ENCODE measurements around the gene ADGRA1.

ADGRA1 gene

DNA sequence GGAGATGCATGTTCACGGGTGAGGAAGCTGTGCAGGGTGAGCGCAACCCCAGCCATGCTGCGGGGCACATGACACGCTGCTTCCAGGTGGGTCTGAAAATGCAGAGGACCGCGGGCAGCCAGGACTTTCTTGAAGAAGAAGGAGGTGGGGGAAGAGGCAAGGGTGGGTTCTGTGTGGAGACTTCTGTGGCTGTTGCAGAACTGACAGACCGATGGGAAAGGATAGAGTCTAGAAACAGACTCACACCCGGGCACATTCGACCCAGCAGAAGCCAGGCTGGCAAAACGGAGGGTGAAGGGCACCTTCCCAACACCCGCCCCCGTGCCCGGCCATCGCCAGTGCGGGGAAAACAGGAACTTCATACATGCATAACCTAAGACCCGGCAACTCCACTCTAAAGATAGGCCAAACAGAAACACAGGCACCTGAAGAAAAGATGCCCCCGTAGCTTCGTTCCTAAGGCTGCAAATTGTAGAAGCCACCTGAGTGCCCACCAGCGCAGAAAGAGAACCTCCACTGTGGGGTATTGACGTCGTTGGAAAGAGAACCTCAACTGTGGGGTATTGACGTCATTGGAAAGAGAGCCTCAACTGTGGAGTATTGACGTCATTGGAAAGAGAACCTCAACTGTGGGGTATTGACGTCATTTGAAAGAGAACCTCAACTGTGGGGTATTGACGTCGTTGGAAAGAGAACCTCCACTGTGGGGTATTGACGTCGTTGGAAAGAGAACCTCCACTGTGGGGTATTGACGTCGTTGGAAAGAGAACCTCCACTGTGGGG lies 67.5 kb downstream of the ADGRA1 start:
- no peak for DNase-seq

DNA sequence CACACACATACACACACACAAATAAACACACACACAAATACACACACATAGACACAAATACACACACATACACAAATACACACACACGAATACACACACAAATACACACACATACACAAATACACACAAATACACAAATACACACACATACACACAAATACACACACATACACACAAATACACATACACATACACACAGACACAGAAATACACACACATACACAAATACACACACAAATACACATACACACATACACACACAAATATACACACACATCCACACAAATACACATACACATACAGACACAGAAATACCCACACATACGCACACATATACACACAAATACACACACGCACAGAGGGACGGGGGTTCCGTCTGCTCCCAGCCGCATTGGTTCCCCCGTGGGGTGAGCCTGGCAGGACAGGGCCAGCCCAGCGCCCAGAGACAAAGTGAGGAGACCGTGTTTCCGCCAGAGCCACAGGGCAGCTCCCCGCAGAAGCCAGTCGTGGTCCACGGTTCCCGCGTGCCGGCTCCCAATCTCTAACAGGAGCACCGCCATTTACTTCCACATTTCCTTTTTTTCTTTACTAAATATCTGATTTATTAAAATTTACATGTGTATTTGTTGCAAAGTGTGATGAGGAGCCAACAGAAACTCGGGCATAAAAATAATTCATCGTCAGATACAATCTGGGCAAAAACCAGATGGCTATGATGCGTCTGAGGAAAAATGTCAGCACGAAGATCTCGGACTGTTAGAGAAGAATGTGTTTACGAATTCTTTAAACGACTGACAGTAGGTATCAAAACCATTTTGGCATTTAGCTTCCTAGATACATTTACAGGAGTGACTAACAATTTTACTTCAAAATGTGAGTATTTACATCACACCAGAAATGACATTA lies 69.2 kb downstream of the ADGRA1 start:
- DNase-seq, result no peak

DNA sequence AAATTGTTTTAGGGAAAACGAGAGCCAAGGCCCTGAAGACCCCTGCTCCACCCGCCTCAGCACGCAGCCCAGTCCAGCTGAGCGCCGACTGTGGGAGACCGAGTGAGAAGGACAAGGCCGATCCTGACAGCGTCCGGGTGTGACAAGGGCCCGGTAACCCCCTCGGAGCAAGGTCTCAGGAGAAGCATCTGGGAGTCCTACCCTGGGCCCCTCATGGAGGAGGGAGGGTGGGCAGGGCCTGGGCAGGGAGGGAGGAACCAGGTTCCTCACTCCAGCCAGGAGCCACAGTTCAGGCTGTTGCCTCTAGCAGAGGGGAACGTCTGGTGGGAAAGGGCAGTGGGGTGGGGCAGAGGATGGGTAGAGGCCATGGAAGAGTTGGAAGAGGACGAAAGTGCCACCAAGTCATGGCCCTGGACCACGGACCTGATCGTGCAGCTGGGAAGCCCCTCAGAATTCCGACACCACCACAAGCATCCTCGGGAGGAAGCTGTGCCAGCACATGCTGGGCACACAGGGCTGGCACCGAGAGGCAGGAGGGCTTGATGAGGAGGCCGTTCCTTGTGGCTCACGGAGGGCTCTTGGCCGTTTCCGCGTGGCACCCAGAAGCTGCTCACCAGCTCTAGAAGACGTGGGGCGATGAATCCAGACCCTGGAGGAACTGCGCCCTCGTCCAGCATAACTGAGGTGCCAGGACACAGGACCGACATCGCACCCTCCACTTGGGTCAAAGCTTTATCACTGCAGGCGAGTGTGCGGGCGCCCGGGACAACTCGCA lies 70.1 kb downstream of the ADGRA1 start:
- DNase-seq, result no peak

DNA sequence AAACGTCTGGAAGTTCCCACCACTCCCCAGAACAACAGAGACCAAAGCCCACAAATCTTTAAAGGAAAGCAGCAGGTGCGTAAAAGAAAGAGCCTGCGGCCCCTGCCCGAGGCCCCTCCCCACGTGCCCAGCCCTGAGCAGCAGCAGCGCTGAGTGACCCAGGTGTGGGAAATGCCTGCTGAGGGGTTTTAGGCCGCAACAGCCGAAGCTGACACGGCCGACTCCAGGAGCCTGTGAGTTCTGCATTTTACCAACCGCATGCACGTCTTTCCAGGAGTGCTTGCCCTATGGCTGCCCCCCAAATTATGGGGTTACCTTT lies 70.7 kb downstream of the ADGRA1 start:
- DNase-seq, result no peak

DNA sequence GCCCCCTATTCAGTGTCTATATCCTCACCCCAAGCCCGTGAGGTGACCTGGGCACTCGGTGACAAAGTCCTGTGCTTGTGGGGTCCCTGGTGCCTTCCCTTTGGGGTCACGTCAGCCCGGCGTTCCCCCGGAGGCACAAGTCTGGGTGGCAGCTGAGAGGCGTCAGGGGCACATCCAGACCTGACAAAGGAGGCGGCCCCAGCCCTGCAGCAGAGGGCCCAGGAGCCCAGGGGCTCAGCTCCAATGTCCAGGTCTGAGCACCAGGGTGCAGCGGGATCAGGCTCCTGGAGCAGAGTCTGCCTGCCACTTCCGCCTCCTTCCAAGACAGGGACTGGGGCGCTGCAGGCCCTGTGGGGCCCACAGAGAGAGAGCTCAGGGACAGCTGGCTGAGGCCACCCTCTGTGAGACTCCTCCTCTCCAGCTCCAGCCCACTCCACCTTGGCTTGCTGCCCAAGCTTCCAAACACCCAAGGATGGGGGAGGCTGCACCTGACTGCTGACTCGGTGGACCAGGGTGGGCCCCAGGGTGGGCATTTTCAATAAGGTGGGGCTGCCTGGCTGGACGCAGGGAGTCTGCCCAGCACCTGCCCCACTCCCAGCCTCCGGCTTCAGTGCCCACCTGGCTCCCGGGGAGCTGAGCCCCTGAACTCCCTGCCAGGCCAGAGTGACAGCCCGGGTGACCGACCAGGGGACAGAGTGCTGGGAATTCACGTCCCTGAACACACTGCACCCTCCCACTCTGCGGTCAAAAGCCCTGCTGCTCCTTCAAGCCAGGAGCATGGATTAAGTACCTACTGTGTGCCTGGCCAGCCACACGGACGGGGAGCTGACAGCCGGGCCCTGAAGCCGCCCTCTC lies 71.3 kb downstream of the ADGRA1 start:
- no peak for DNase-seq

DNA sequence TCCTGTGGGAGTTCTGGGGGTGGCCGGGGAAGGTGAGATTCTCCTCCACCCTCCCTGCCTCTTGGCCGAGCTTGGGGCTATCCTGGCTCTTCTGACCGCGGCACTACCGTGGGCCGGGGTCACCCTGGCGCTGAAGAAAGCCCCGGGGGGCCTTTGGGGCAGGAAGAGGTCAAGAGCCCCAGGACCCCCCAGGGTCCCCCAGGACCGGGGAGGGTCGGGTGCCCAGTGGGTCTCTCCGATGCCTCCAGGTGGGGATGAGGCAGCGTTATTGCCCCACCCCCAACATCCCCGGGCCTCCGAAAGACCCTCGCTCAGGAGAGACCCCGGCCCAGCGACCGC lies 71.9 kb downstream of the ADGRA1 start:
- no peak for DNase-seq

DNA sequence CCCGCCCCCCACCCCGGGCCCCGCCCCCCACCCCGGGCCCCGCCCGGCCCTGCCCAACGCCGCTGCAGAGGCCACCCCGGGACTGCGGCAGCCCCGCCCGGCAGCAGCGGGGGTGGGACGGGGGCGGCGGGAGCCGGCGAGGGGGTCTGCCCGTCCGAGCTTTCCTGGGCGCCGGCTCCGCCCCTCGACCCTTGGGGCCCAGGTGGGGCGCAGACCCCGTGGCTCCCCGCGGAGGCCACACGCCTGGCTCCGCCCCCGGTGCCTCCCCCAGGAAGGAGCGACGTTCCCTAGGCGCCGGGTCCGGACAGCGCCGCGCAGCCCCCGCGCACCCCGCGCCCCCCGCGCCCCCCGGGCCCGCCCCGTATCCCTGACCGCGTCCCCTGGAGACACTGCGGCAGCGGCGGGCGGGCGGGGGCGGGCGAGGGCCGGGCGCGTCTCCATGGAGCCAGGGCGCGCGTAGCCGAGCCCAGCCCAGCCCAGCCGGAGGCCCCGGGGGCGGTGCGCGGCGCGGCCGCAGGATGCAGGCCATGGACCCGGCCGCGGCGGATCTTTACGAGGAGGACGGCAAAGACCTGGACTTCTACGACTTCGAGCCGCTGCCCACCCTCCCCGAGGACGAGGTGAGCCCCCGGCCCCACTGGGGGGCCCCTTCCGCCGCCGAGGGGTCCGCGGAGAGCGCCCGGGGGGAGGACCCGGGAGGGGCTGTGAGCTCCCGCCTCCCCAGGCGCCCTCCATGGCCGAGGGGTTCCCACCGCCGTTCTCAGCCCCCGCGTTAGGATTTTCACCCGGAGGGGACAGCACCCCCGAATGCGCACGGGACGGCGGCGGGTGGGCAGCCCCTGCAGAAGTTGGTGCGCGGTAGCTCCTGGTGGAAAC lies 72.5 kb downstream of the ADGRA1 start, which contains the start of gene KNDC1:
KNDC1 (plus strand) TSS at position 270 of the 876 bp plus-strand sequence; CDS start at position 519, 249 bp downstream.
- DNase-seq, result no peak

DNA sequence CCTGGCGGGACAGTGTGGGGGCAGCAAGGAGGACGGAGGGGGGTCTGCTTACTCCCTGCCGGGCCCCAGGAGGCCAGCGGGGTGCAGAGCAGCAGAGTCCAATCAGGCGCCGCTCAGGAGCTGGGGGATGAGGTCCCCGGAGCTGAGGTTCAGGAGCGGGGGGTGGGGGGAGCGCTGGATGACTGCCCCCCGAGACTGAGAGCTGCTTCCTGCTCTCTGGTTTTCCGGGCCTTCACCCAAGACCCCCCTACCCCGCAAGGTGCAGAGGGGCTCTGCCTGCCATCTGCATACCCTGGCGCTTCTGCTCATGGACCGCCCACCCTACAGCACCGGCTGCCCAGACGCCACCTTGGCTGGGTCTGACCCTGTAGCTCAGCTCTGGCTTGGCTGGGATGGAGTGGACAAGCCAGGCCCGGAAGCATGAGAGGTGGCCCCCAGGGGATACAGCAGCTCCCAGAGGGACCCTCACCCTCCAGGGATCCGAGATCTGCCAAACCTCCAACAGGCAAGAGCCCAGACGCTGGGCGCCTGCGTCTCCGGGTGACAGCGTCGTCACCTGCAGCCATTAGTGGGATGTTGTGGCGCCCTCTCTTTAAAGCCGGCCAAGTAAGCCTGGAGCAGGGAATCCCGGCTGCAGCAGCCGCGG lies 73.2 kb downstream of the ADGRA1 start:
- no peak for DNase-seq

DNA sequence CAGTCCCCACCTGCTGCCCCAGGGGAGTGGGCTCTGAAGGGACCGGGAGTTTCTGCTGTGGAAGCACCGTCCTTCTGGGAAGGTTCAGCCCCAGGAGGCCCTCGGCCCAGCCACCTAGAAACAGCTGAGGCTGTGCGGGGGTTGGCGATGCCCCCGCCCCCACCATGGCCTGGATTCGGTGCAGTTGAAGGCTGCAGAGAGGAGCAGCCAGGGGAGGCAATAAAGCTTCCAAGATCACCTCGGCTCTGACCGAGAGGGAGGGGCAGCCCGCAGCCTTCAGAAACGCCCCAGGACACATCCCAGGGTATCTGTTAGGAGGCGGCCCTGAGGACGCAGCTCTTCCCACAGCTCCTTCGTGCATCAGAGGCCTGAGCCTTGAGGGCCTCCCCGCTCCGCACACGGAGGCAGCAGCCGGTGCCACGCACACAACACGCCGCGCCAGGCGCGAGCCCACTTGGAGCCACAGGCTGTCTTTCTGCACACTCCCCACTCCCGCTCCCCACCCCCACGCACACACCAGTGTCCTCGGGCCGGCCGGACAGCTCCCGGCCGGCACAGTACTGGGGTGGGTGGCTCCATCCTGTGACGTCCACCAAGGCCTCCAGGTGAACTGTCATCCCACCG lies 73.9 kb downstream of the ADGRA1 start:
- DNase-seq, result no peak

DNA sequence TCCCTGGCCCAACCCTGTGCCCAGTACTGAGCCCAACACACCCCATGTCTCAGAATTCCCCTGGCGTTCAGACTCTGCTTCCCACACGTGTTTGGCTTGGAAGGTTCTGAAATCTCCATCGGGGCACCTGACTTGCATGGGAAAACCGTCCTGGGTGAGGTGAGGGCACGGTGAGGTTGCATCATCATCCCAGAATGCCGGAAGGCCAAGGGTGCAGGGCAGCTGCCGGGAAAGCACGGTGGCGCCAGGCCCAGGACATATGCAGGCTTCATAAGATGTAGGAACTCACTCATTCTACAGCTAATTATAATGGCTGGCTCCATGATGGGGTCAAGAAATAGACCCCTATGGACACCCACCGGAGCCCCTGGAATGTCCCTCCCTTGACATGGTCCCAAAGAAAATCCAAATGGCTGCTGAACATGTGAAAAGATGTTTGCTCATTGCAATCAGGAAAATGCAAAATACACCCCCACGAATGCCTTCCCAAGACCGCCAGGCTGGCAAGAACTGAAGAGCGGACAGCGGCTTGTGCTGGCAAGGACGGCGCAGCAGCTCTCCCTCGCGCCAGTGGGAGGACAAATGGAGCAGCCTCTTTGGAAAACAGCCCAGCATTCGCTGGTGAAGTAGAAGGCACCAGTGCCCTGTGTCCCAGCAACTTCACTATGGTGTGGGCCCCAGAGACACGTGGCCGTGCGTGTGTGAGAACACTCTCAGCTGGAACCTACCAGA lies 74.6 kb downstream of the ADGRA1 start:
- DNase-seq, result no peak

DNA sequence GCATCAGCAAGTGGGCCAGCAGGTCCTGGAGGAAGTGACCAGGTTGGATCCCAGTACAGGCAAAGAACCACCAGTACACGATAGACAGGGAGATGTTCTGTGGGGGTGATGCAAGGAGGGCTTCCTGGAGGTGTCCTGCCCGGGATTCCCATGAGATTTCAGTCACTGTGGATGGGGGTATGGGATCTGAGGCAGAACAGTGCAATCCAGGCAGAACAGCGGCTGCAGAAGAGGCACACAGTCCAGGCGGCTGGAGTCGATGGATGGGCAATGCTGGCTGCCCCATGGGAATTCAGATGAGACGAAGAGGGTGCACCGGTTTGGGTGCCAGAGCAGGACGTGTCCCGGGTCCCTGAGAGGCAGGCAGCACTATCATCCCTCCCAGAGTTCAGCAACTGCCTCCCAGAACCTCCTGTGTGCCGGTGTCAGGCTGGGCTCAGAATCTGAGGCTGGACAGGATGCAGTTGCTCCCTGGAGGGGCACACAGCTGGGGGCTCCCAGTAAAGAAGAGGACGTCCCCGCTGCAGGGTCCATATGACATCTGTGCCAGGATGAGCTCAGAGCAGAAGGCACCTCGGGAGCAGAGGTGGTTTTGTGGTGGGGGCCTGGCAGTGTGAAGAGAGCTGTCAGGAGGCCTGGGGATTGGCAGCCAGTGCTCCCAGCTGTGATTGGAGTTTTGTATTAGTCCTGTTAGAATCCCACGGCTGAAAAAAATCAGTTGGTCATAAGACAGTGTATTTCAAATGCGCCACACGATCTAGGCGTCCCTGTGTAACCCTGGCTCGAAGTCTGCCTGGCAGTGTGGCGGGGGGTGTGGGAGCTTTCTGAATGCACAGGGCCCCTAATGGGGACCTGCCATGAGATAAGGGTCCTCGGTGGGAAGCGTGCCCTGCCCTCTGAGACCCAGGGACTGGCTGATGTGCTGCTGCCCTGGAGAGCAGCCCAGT lies 75.5 kb downstream of the ADGRA1 start:
- no peak for DNase-seq

DNA sequence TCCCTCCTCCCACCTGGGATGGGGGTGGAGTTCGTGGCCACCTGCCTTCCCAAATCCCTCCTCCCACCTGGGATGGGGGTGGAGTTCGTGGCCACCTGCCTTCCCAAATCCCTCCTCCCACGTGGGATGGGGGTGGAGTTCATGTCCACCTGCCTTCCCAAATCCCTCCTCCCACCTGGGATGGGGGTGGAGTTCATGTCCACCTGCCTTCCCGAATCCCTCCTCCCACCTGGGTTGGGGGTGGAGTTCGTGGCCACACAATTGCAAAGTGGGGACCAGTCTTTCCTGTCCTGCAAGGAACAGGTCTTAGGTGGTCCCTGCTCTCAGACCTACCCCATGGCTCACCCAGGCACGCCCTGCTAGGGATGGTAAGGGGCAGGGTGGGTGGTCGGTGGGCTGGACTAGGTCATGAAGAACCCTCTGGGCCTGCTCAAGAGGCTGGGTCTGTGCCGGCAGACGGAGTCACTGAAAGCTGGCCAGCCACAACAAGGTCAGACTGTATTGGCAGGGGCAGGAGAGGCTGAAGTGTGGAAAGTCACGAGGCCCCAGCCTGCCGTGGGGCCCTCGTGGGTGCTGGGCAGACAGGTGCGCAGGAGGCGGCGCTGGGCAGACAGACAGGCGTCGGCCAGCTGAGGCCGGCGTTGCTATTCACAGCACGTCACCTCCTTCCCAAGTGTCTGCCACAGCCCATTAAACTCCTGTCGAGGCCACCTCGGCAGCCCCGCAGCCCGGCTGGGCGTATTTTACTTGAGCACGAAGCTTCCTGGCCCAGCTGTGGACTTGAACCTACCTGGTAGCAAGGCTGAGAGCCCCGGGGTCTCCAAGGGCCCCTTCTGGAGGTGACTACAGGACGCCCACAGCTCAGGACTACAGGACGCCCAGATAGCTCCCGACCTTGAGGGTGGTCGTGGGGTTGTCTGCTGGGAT lies 76.4 kb downstream of the ADGRA1 start:
- DNase-seq, result no peak

DNA sequence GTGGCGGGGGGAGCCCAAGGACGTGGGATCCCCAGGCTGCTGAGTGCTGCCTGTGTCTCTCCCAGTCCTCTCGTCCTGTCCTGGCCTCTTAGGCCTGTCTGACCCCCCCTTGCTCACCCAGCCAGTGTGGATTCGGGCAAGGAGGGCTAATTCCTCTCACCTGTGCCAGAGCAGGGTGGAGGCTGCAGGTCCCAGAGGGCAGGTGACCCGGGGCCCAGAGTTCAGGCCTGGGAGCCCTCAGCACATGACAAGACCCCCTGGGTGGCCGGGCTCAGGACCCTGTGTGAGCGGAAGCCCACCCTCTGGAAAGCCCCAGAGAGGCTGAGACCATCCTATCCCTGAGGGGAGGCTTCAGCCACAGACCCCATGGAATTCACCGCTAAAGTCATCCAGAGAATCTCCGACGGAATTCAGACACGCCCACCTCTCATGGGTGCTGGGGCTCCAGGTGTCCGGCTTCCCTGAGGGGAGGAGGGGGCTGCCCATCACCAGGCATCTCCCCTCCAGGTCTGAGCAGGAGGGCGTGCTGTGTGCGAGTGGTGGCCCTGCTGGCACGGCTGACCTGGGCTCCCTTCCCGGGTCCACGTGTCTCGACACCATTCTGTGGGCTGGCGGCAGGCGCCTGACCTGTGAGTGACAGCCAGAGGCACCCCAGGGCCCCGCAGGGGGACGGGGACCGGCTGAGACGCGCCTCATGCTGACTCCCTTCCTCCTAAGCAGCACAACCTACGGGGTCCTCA lies 77.3 kb downstream of the ADGRA1 start:
- no peak for DNase-seq

DNA sequence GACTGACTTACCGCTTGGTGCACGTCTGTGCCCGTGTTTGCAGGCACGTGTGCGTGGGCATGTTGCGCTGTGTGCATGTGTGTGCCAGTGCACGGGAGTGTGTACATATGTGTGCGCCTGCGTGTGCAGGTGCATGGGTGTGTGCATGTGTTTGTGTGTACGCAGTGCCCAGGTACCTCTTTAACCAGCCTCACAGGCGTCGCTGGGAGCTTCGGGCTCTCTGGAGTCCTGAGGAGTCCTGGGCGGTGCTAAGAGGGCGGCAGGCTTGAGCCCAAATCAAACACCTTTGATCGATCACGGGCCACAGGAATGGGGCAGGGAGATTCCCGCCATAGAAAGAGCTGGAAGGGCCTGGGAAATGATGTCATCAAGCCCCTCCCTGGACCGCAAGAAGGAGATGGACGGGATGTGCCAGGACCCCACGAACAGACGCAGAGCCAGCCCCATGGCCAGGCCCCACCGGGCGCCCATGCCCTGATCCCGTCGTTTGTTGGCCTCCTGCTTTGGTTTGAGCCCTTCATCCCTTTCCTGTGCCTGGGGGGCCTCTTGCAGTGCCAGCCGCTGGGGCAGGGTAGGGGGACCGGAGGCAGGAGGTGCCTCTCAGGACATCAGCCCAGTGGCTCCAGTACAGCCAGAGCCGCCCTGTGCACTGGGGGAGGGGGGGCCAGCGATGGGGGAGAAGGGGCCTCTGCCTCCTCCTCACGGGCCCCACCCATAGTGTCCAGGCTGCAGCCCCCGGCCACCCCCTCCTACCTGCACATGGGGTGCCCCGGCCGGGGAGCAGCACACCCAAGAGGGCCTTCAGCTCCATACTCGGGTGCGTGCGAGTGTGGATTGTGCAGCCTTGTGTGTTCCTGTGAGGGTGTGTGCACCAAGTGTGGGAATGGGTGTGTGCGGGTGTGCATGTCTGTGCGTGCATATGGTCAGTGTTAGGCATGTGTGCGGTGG lies 78.1 kb downstream of the ADGRA1 start:
- DNase-seq, result no peak

DNA sequence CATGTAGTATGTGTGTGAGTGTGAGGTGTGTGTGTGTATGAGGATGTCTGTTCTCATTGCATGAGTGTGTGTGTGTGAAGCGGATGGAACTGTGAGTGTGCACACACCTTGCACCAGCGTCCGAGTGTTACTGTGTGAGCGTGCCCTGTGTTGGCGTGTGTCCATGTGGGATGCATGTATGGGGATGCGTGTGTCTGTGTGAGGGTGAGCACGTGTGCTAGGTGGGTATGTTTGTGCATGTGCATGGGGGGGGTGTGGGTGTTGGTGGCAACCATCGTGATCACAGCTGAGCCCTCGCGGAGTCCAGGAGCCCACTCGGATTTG lies 78.7 kb downstream of the ADGRA1 start:
- no peak for DNase-seq

Data from NCI-H1417 treated with DMSO at 0.1 percent for 48 hours (cell line).